ENCODE data around the gene DMAP1.

DMAP1 gene

GRCh38 chr1:44229435-44230167 lies 16.3 kb downstream of the DMAP1 start:
- DNase-seq (ENCODE audit: low read depth): no peak

GRCh38 chr1:44230796-44231195 lies 17.5 kb downstream of the DMAP1 start:
- no peak for DNase-seq (ENCODE audit: low read depth)

DNA sequence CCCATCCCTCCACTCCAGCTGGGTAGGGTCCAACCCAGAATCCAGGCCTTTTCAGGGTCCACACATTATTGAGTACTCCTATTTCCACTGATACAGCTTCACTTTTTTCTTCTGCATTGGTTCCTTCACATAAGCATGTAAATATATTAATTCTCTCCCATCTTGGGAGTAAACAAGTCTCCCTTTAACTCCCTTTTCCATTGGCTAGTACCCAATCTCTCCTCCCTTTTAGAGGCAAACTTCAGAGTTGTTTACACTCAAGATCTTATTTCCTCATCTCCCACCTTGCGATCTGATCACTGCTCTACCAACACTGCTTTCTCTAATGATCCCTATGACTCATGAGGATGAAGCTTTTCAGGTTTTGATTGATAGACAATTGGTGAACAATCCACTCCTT lies 20.3 kb downstream of the DMAP1 start:
- no peak for DNase-seq (ENCODE audit: low read depth)

DNA sequence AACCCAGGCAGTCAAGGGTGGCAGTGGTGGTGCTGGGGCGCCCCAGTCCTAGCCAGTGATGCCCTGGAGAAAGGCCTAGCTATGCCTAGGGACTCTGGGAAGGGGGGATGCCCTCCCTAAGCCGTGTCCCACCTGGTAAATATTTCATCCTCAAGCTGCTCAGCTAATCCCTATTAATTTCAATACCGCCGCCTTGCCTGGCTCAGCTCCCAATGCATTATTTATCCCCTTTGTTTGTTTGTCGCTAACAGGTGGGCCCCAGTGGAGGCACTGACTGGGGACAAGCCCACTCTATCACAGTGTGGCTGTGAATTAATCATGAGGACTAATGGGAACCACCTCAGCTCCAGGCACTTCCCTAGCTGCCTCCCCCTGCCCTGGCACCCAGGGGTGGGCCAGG lies 22.5 kb downstream of the DMAP1 start:
- DNase-seq (ENCODE audit: low read depth): no peak

DNA sequence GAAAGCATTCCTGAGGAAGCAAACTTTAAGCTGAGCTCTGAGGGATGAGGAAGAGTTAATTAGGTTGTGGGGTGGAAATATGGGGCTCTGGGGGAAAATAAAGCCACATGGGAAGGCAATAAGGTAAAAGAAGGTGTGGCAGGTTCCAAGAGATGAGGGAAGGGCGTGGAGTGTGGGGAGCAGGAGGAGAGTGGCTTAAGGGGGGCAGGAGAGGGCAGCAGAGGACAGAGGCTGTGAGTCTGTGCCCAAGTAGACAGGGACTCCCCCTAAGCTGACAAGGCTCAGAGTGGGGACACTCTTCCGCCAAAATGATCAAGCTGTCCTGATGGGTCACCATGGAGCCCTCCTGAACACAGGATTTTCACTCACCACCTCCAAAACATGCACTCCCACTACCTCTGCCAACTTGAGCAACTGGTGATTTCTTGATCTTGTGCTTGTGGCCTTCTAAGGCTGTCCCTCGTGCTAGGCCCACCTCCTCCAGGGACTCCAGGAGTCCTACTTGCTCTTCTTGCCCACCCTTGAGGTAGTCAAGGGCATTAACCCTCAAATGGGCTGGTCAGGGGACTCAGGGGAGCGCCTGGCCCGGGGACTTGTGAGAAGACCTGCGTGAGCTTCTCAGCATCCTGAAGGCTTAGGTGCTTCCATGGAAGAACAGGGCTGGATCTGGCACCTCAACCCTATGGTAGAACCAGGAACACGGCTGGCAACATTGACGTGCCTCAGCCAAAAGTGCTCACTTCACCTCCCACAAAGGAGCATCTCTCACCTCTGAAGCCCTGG lies 23.4 kb downstream of the DMAP1 start:
- no peak for DNase-seq (ENCODE audit: low read depth)

GRCh38 chr1:44237721-44238457 lies 24.6 kb downstream of the DMAP1 start:
- no peak for DNase-seq (ENCODE audit: low read depth)

DNA sequence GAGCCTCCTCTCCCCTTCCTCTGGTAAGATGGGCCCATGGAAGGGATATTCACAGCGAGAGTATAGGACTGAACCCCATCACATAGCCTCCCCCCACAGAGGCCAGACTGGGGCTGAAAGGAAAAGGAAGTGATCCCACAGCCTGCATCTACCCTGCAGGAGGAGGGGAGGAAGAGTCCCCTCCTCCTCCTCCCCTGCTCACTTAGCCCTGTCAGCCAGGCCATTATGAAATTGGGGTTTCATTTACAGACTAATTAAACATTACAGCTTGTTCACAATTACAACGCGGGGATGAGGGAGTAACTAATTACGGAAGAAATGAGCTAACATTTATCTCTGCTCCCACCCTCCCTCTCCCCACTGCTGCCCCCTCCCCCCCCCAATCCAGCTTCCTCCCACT lies 25.4 kb downstream of the DMAP1 start:
- no peak for DNase-seq (ENCODE audit: low read depth)

- DNase-seq (ENCODE audit: low read depth): no peak
Measured at GRCh38 chr1:44239331-44239960, 26.2 kb downstream of the DMAP1 start.

GRCh38 chr1:44239961-44240371 lies 26.7 kb downstream of the DMAP1 start:
- no peak for DNase-seq (ENCODE audit: low read depth)

GRCh38 chr1:44240802-44241671 lies 27.8 kb downstream of the DMAP1 start:
- DNase-seq (ENCODE audit: low read depth): no peak

DNA sequence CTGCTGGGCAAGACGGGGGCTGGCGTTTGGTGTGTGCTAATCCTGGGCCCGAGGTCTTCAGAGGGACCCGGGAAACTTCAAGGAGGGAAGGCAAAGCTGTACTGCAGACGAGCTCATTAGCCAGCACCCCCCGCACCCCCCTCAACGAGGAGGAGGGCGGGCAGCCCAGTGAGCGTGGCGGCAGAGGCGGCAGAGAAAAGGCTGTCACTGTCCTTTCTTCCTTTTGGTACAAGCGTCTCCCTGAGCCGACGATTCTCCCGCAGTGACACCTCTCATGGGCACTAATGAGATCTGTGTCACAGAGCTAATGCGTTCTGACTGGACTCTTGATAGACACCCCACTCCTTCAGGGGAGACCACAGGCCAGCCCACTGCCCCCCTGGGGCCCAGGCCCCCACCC lies 29.5 kb downstream of the DMAP1 start:
- no peak for DNase-seq (ENCODE audit: low read depth)

GRCh38 chr1:44243782-44244495 lies 30.7 kb downstream of the DMAP1 start:
- DNase-seq (ENCODE audit: low read depth): no peak

- DNase-seq (ENCODE audit: low read depth): no peak
Measured at GRCh38 chr1:44244986-44245385, 31.7 kb downstream of the DMAP1 start.

- no peak for DNase-seq (ENCODE audit: low read depth)
Measured at GRCh38 chr1:44246806-44247205, 33.5 kb downstream of the DMAP1 start.

- no peak for DNase-seq (ENCODE audit: low read depth)
Measured at GRCh38 chr1:44249543-44249942, 36.3 kb downstream of the DMAP1 start.

- DNase-seq (ENCODE audit: low read depth): no peak
Measured at GRCh38 chr1:44250068-44250781, 37.0 kb downstream of the DMAP1 start.

GRCh38 chr1:44251486-44251885 lies 38.2 kb downstream of the DMAP1 start:
- no peak for DNase-seq (ENCODE audit: low read depth)

GRCh38 chr1:44251989-44252671 lies 38.9 kb downstream of the DMAP1 start:
- no peak for DNase-seq (ENCODE audit: low read depth)

DNA sequence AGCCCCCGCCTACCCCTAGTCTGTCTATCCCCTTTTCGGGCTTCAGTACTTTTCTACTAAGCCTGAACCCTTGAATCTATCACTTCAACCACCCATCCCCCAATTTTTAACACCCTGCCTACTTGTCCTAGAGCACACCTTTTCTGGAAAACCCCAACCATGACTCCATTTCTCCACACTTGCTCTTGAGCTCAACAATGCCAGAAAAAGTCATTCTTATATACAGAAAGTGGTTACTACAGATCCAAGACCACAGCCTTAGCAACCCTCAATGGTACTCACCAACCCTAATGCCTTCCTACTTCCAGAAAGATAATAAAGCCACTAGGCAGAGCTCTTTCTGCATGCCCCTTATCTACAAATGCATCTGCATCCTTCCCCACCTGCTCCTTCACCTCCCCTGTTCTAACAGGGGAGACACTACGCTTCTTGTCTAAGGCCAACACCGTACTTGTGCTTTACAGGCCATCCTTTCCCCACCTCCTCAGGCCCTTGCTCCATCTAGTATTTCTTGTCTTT lies 41.2 kb downstream of the DMAP1 start:
- no peak for DNase-seq (ENCODE audit: low read depth)
